Right lobe of liver (tissue), 6 donors: ENCODE measurements around the gene OR5K1. TPM values are rescaled to one million over a fixed set of nuclear protein-coding genes. Genes with fewer than 3 reads are reported as not detected.

ENCODE experiments used
- ATAC-seq, 4 donors: fragments of 200-7000 bp; cut with Tn5 transposase; one replicate each; pipeline ENCODE4 v1.9.1; 2020; ENCODE audit warnings: mild to moderate bottlenecking in 4 of 4, moderate library complexity in 4 of 4
- DNase-seq, 3 donors: peaks; one replicate each; pipeline ENCODE4 v3.0.0-alpha.2; 2020
- H3K27ac ChIP-seq, 3 donors: fragments of 200-600 bp; one replicate each; pipeline ENCODE4 v1.8.0; 2022
- H3K27me3 ChIP-seq, 2 donors: fragments of 200-600 bp; one replicate each; pipeline ENCODE4 v1.8.0; 2022
- H3K36me3 ChIP-seq, 4 donors: fragments of 200-600 bp; sonication (generic) in 1 of 4; one replicate each; pipeline versions ENCODE4 v1.5.1 to v1.8.0; 2017 to 2022; ENCODE audit warnings: control low read depth in 1 of 4
- H3K4me1 ChIP-seq, 4 donors: fragments of 200-600 bp; sonication (generic) in 1 of 4; one replicate each; pipeline versions ENCODE4 v1.5.1 to v1.8.0; 2017 to 2022; ENCODE audit warnings: control low read depth in 1 of 4
- H3K4me3 ChIP-seq, 3 donors: fragments of 200-600 bp; one replicate each; pipeline ENCODE4 v1.8.0; 2022
- H3K9me3 ChIP-seq, 4 donors: fragments of 200-600 bp; sonication (generic) in 1 of 4; one replicate each; pipeline versions ENCODE4 v1.5.1 to v1.8.0; 2017 to 2022; ENCODE audit warnings: control low read depth in 1 of 4
- POLR2A ChIP-seq: fragments of 450-650 bp; IDR thresholded peaks from one replicate; pipeline ENCODE4 v1.6.1; 2017; ENCODE audit warnings: antibody characterized with exemption, mild to moderate bottlenecking
- WGBS: methylation state at CpG from one replicate; pipeline ENCODE4 v1.1.6; 2018; ENCODE audit warnings: low coverage, low lambda C conversion rate; ENCODE audit not compliant: insufficient coverage; ENCODE audit errors: missing lambda C conversion rate; 5-methylcytosine and 5-hydroxymethylcytosine counted together
- intact Hi-C, 2 donors: fragments of 100-400 bp; cut with DNase I; formaldehyde crosslinking; loops; one replicate each; pipeline versions ENCODE4 v1.11.2 to v1.14.1; 2022
- total RNA-seq, 6 experiments: library from RNA; depleted of rRNA in 2 of 6; stranded (reverse); fragments of >200 nt in 2 of 6; fragmentation: NEBNext Ultra II Directional in 3 of 6; extraction: Animal tissue kit (Norgen Biotek cat#: 25700) in 3 of 6; gene quantifications; one replicate each; pipeline versions ENCODE4 v1.1.0 to v1.2.4, GENCODE V29; 2016 to 2023
- TF ChIP-seq, protein P1 (sequence below), 4 donors: fragments of 200-600 bp in 3 of 4; fragments of 450-650 bp in 1 of 4; IDR thresholded peaks; one replicate each; pipeline versions ENCODE4 v1.5.1 to v1.8.0; 2016 to 2022; ENCODE audit warnings: antibody characterized with exemption in 4 of 4, mild to moderate bottlenecking in 2 of 4
- donor health status: DM: no; HTN: yes; CAD: no.
- donor health status: DM: no; HTN: no; CAD: no.
- donor health status: DM: no; HTN: no; CAD: no.
- donor health status: DM: no; HTN: yes; CAD: no.
- donor health status: DM: no; HTN: yes; CAD: no.

The OR5K1 gene
- total RNA-seq, 6 experiments from 2014 or later = not detected

DNA sequence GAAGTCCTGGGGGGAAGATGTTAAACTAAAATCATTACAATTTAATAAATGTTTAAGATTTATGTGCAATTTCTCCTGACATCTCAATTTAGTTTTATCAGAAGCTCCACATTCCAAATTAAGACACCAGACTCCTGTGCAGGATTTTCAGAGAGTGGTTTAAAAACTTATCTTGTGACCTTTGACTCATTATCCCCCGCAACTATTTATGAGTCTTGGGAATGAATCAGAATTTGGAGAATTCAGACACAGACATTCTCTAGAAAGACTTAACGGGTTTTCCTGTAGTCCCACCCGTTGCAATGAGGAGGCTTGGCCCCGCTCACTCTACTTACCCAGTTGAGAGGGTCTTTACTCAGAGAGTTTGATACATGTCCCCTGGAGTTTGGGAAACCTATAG is 41.5 kb downstream of the OR5K1 start:
- Histone ChIP-seq H3K4me1 (no peaks in the 10 kb centered on the region), H3K27me3 (no peaks in the 10 kb centered on the region), H3K4me3 (no peak overlapping the region), H3K27ac (no peak overlapping the region), H3K36me3 (no peaks in the 10 kb centered on the region), H3K9me3 (no peaks in the 10 kb centered on the region)
- intact Hi-C loops = no loop called here
- TF ChIP-seq, protein P1, sequence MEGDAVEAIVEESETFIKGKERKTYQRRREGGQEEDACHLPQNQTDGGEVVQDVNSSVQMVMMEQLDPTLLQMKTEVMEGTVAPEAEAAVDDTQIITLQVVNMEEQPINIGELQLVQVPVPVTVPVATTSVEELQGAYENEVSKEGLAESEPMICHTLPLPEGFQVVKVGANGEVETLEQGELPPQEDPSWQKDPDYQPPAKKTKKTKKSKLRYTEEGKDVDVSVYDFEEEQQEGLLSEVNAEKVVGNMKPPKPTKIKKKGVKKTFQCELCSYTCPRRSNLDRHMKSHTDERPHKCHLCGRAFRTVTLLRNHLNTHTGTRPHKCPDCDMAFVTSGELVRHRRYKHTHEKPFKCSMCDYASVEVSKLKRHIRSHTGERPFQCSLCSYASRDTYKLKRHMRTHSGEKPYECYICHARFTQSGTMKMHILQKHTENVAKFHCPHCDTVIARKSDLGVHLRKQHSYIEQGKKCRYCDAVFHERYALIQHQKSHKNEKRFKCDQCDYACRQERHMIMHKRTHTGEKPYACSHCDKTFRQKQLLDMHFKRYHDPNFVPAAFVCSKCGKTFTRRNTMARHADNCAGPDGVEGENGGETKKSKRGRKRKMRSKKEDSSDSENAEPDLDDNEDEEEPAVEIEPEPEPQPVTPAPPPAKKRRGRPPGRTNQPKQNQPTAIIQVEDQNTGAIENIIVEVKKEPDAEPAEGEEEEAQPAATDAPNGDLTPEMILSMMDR (IDR thresholded peaks at IDR 0.05) = no peak
- TF ChIP-seq POLR2A = no peak
- 67% methylated on average over 4 of the region's 4 CpGs for whole genome bisulfite sequencing
- ATAC-seq (no peak), DNase-seq (no peak)

DNA sequence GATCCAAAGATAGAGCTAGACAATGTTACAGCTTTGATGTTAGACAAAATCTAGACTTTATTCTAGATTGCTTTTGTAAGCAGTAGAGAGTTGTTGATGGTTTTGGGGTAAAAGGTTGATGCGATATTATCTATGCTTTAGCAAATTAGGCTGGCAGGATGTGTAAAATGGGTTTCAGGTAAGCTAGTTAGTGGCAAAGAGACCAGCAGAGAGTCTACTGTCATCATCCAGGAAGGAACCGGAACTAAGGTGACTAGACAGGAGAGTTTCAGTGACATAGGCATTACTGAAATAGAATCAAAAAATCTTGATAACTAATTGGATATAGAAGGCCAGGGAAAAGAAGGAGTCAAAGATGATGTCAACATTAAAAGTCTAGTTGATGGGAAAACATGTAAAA is 45.6 kb downstream of the OR5K1 start:
- DNase-seq (no peak), ATAC-seq (no peak)
- TF ChIP-seq, protein P1 (IDR thresholded peaks at IDR 0.05) = no peak
- TF ChIP-seq POLR2A = no peak
- Histone ChIP-seq H3K36me3 (no peaks in the 10 kb centered on the region), H3K27ac (no peak overlapping the region), H3K27me3 (no peaks in the 10 kb centered on the region), H3K4me3 (no peak overlapping the region), H3K4me1 (no peaks in the 10 kb centered on the region), H3K9me3 (no peaks in the 10 kb centered on the region)
- WGBS = 100% methylated on average over 2 of the region's 2 CpGs
- intact Hi-C loops = no loop called here

DNA sequence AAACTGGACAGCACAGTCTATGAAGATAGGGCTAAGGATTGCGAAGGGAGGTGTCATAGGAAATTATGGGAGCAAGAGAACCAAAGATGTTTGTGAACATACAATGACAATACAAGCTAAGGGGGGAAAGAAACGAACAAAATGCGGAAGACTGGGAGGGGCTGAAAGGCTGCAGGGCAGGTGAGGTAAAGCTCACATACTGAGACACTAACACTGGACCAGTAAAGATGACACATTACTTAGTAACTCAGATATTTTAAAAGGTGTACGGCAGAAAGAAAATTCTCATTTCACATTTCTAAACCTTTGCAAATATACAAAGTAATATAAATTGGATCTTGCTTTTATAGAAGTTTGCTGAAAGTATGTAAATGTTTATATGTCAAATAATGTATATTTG is 49.6 kb downstream of the OR5K1 start:
- peaks cover 0 to 21% (median 4%) of the 10 kb centered on the region in 4 donors for H3K36me3 ChIP-seq

DNA sequence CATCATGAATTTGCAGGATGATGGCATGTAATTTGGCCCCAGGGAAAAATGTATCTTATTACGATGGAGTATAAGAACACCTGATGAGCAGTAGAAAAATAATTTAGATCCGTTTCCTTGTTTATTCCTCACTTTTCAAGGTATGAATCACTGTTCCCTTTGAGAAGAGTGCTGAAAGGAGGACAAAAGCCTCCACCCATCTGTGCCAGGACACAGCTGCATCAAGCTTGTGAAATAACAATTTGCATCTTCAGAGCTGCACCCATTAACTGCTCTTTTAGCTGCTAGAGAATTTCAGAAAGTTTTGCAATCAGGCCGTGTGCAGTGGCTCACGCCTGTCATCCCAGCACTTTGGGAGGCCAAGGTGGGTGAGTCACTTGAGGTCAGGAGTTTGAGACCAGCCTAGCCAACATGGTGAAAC is 50.1 kb downstream of the OR5K1 start:
- H3K27ac ChIP-seq = no peak overlapping the region
- intact Hi-C loops = no loop called here
- no peaks in the 10 kb centered on the region for H3K4me1 ChIP-seq
- no peaks in the 10 kb centered on the region for H3K27me3 ChIP-seq
- no peak for TF ChIP-seq POLR2A
- TF ChIP-seq, protein P1 (IDR thresholded peaks at IDR 0.05) = no peak
- H3K36me3 ChIP-seq = peaks cover 0 to 21% (median 4%) of the 10 kb centered on the region in 4 donors
- ATAC-seq (no peak), DNase-seq (no peak)
- no peaks in the 10 kb centered on the region for H3K9me3 ChIP-seq
- H3K4me3 ChIP-seq = no peak overlapping the region
- WGBS = 59% methylated on average over 4 of the region's 4 CpGs

More for the DNA sequence above, 49.6 kb downstream of the OR5K1 start:
- TF ChIP-seq, protein P1 (IDR thresholded peaks at IDR 0.05) = no peak
- no peak for TF ChIP-seq POLR2A
- Histone ChIP-seq H3K4me1 (no peaks in the 10 kb centered on the region), H3K27ac (no peak overlapping the region), H3K9me3 (no peaks in the 10 kb centered on the region), H3K4me3 (no peak overlapping the region), H3K27me3 (no peaks in the 10 kb centered on the region)
- no peak for ATAC-seq
- no peak for DNase-seq
- WGBS = 92% methylated on average over 4 of the region's 4 CpGs
- intact Hi-C loops = no loop called here

DNA sequence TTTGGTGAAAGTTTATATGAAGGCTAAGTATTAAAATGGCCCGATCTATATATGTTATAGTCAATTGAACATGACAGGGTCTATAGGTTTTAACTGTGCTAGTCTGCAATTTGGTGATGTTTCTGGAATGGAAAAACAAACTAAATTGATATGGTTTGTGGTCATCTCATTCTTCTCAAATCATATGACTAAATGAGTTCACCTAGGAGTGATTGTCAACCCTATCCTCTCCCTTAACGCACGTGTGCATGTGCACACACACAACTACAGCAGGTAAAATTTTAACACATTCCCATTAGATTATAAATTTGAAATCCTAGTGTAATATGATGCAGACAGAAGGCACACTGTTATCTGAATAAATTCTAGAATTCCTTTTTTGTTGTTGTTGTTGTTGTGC is 50.7 kb downstream of the OR5K1 start:
- no peak overlapping the region for H3K4me3 ChIP-seq
- intact Hi-C loops = no loop called here
- H3K36me3 ChIP-seq = peaks cover 0 to 26% (median 4%) of the 10 kb centered on the region in 4 donors
- no peaks in the 10 kb centered on the region for H3K9me3 ChIP-seq
- WGBS = 100% methylated on average over 3 of the region's 3 CpGs
- H3K4me1 ChIP-seq = no peaks in the 10 kb centered on the region
- DNase-seq (no peak), ATAC-seq (no peak)
- TF ChIP-seq, protein P1 (IDR thresholded peaks at IDR 0.05) = no peak
- no peak for TF ChIP-seq POLR2A
- H3K27ac ChIP-seq = no peak overlapping the region
- H3K27me3 ChIP-seq = no peaks in the 10 kb centered on the region
